IPS-18a (cell line): ENCODE results near the gene CD226.
A peak's percentile ranks its signal among the peaks of the same experiment; 100 is the strongest.
"Not testable (repeated sequence)": the region's sequence is repeated elsewhere in the genome, so short reads cannot be mapped to it uniquely, and the experiment has no call there.

Source experiments
- H3K27ac ChIP-seq: one replicate; pipeline ENCODE4 v1.5.1; 2013; ENCODE audit warnings: low read length
- H3K27me3 ChIP-seq: one replicate; pipeline ENCODE4 v1.6.1; 2013; ENCODE audit warnings: mild to moderate bottlenecking, low read length; ENCODE audit not compliant: control insufficient read depth, insufficient read depth
- H3K36me3 ChIP-seq: one replicate; pipeline ENCODE4 v1.6.1; 2013; ENCODE audit warnings: low read depth, low read length; ENCODE audit not compliant: control insufficient read depth
- H3K4me1 ChIP-seq: one replicate; pipeline ENCODE4 v1.6.1; 2013; ENCODE audit warnings: low read depth, low read length; ENCODE audit not compliant: control insufficient read depth
- H3K4me3 ChIP-seq: one replicate; pipeline ENCODE4 v1.5.1; 2013; ENCODE audit warnings: low read length
- H3K9ac ChIP-seq: one replicate; pipeline ENCODE4 v1.6.1; 2013; ENCODE audit warnings: mild to moderate bottlenecking, low read length, moderate library complexity
- H3K9me3 ChIP-seq: one replicate; pipeline ENCODE4 v1.6.1; 2013; ENCODE audit warnings: low read depth, low read length; ENCODE audit not compliant: control insufficient read depth

Gene CD226

DNA sequence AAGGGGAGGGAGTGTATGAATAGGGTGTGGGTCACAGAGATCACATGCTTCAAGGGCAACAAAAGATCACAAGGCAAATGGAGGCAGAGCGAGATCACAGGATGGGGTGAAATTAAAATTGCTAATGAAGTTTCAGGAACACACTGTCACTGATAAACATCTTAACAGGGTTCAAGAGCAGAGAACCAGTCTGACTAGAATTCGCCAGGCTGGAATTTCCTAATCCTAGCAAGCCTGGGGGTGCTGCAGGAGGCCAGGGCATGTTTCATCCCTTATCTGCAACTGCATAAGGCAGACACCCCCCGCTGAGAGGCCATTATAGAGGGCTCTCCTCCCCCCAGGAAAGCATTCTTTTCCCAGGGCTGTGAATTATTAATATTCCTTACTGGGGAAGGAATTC is 68.6 kb downstream of the CD226 start:
- H3K27ac ChIP-seq, H3K9me3 ChIP-seq, H3K9ac ChIP-seq, H3K27me3 ChIP-seq, H3K4me3 ChIP-seq, H3K36me3 ChIP-seq: not testable (repeated sequence)
- peaks cover 15% of the 10 kb centered on the region for H3K4me1 ChIP-seq

DNA sequence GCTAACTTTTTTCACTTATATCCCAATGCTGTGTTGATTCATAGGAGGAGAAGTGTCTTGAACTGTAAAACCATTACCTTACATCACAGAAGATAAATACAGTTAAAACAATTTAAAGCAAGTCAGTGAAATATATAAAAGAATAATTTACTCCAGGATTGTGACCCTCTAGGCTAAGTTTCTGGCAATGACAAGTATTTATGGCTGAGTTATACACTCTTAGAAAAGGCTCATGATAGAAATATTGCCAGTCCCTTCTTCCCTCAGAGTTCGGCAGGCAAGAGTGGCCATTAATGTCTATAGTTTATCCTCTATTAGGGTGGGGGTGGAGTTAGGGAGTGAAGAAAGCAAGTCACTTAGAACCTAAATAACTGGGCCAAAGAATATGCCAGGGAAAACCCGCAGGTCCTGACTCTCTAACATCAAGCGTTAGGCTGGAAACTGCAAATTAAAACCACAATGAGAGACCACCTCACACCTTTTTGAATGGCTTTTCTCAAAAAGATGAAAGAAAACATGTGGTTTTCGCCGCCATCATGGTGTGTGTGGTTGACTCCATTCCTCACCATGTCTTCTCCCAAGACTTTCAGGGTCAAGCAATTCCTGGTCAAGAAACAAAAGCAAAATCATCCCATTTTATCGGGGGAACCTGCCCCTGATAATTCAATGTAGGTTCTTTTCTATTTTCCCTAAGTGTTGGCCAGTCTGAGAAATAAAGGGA is 69.3 kb downstream of the CD226 start:
- H3K27me3 ChIP-seq = no peaks in the 10 kb centered on the region
- H3K9me3 ChIP-seq = no peaks in the 10 kb centered on the region
- peak overlapping the region; percentile 9 for H3K27ac ChIP-seq
- H3K4me1 ChIP-seq = peaks cover 15% of the 10 kb centered on the region
- H3K36me3 ChIP-seq = no peaks in the 10 kb centered on the region
- H3K9ac ChIP-seq = no peak overlapping the region
- H3K4me3 ChIP-seq = no peak overlapping the region

- Histone ChIP-seq H3K9ac (no peak overlapping the region), H3K27ac (no peak overlapping the region)
Observed at GRCh38 chr18:69876490-69876889, 71.2 kb downstream of the CD226 start.

GRCh38 chr18:69874058-69874457 is 73.6 kb downstream of the CD226 start:
- Histone ChIP-seq H3K36me3 (no peaks in the 10 kb centered on the region), H3K9ac (no peak overlapping the region), H3K27ac (no peak overlapping the region)

More at GRCh38 chr18:69876490-69876889, 71.2 kb downstream of the CD226 start:
- Histone ChIP-seq H3K9me3 (no peaks in the 10 kb centered on the region), H3K36me3 (no peaks in the 10 kb centered on the region), H3K27me3 (no peaks in the 10 kb centered on the region), H3K4me1 (peaks cover 15% of the 10 kb centered on the region), H3K4me3 (no peak overlapping the region)

DNA sequence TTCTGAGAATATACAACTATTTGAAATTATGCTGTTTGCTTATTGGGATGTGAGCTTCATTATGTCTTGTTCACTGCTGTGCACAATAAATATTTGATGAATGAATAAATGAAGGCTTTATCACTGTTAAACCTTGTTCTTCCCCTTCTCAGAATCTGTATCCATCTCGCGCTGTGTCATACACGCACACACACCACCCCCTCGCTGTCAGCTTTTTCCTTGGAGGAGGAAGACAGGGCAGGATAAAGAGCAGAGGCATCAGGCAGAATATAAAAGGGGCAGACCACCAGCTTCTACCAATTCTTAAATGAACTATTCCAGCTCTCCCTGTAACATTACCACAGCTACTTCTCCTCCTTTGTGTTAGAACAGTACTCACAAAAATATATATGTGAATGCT is 75.0 kb downstream of the CD226 start:
- no peak overlapping the region for H3K9ac ChIP-seq
- H3K27me3 ChIP-seq = no peaks in the 10 kb centered on the region
- no peaks in the 10 kb centered on the region for H3K9me3 ChIP-seq
- H3K4me1 ChIP-seq = no peaks in the 10 kb centered on the region
- no peak overlapping the region for H3K4me3 ChIP-seq
- no peaks in the 10 kb centered on the region for H3K36me3 ChIP-seq
- no peak overlapping the region for H3K27ac ChIP-seq

More at GRCh38 chr18:69874058-69874457, 73.6 kb downstream of the CD226 start:
- Histone ChIP-seq H3K4me3 (no peak overlapping the region), H3K27me3 (no peaks in the 10 kb centered on the region), H3K9me3 (no peaks in the 10 kb centered on the region), H3K4me1 (peaks cover 6% of the 10 kb centered on the region)

DNA sequence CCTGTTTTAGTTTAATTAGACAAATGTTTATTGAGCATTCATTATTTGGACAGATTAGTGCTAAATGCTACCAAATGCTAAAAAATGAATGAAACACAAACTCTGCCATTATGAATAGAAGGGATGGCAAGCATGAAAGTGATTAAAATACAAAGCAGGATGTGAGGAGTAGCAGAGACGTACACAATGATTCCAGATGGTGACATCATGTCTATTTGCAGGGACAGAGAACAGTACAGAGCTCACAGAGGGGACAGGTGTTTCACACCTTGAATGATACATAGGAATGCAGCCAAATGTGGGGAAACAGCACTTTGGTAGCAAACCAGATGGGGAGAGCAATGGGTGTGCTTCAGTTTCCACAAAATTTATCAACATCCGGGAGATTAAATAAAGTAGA is 76.3 kb downstream of the CD226 start:
- H3K36me3 ChIP-seq = no peaks in the 10 kb centered on the region
- H3K4me3 ChIP-seq = no peak overlapping the region
- H3K27ac ChIP-seq = no peak overlapping the region
- H3K9me3 ChIP-seq = no peaks in the 10 kb centered on the region
- H3K4me1 ChIP-seq = no peaks in the 10 kb centered on the region
- no peak overlapping the region for H3K9ac ChIP-seq
- H3K27me3 ChIP-seq = no peaks in the 10 kb centered on the region

DNA sequence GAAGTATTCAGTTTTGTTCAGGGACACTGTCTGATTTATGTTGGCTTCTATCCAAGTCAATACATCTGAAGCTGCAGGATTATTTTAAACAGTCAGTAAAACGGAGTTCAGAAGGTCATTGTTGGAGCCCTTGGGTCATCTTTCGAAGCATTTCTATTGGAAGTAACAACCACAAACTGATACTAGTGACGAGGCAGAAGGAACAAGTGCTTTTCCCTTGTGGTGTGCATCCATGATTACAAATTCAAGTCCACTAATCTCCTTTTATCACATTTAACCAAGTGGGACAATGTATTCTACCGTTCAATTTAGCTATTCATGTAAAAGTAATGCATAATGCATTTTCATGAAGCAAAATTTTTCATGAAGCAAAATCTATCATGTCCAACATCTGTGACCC is 76.9 kb downstream of the CD226 start:
- Histone ChIP-seq H3K9me3 (no peaks in the 10 kb centered on the region), H3K27ac (no peak overlapping the region), H3K9ac (no peak overlapping the region), H3K4me1 (no peaks in the 10 kb centered on the region), H3K36me3 (no peaks in the 10 kb centered on the region), H3K27me3 (no peaks in the 10 kb centered on the region), H3K4me3 (no peak overlapping the region)

DNA sequence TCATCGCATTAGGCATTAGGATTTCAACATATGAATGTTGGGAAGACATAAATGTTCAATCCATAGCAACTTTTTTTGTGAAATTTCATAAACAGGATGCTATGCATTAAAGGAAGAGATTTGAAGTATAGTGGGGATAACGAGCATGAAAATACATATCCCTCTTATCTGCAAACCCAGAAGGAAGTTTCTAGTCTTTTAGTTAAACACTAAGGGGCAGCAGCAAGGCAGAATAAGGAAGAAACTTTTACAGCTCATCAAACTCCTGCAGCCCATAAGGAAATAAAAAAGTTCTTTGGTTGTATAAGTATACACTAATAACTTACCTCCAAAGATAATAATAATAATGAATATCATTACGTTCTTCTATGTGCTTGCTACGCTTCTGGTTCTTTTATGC is 81.5 kb downstream of the CD226 start:
- no peak overlapping the region for H3K9ac ChIP-seq
- no peak overlapping the region for H3K4me3 ChIP-seq
- no peak overlapping the region for H3K27ac ChIP-seq
- no peaks in the 10 kb centered on the region for H3K27me3 ChIP-seq
- no peaks in the 10 kb centered on the region for H3K36me3 ChIP-seq
- no peaks in the 10 kb centered on the region for H3K9me3 ChIP-seq
- H3K4me1 ChIP-seq = no peaks in the 10 kb centered on the region

- Histone ChIP-seq H3K36me3 (no peaks in the 10 kb centered on the region), H3K4me1 (no peaks in the 10 kb centered on the region), H3K9me3 (no peaks in the 10 kb centered on the region), H3K27me3 (no peaks in the 10 kb centered on the region), H3K4me3 (no peak overlapping the region), H3K27ac (no peak overlapping the region), H3K9ac (no peak overlapping the region)
Observed at GRCh38 chr18:69865776-69866175, 81.9 kb downstream of the CD226 start.

DNA sequence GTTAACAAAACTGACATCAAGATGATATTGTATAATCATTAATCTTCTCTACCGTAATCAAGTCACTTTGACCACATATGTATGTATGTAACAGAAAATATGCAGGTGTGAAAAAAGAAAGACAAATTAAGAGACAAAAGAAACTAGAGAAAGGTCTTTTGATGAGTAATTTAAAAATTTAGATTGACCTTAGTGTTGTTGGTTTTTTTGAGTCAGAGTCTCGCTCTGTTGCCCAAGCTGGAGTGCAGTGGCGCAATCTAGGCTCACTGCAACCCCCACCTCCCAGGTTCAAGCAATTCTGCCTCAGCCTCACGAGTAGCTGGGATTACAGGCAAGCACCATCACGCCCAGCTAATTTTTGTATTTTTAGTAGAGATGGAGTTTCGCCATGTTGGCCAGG is 82.9 kb downstream of the CD226 start:
- not testable (repeated sequence) for H3K4me3 ChIP-seq, H3K9me3 ChIP-seq, H3K27me3 ChIP-seq, H3K4me1 ChIP-seq, H3K36me3 ChIP-seq, H3K27ac ChIP-seq, H3K9ac ChIP-seq

DNA sequence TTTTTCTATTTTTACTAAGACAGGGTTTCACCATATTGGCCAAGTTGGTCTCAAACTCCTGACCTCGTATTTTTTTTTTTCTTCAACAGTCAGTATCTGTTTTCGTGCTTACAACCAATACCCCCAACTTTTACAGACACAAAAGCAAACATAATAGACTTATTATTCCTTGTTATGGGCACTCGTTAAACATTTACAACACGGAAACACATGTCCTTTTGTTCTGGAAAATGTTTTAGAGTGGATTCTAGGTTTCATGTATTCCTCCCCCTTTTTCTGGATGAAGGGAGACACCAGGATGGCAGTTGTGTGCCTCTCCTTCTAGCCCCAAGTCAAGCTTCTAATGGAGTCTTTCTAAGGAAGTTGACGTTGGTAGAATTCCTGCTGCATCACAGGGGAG is 88.8 kb downstream of the CD226 start:
- no peak overlapping the region for H3K4me3 ChIP-seq
- no peaks in the 10 kb centered on the region for H3K4me1 ChIP-seq
- H3K36me3 ChIP-seq = no peaks in the 10 kb centered on the region
- H3K27ac ChIP-seq = no peak overlapping the region
- H3K27me3 ChIP-seq = no peaks in the 10 kb centered on the region
- no peaks in the 10 kb centered on the region for H3K9me3 ChIP-seq
- no peak overlapping the region for H3K9ac ChIP-seq

GRCh38 chr18:69854455-69854854 is 93.2 kb downstream of the CD226 start:
- no peaks in the 10 kb centered on the region for H3K4me1 ChIP-seq
- H3K9ac ChIP-seq = no peak overlapping the region
- no peaks in the 10 kb centered on the region for H3K27me3 ChIP-seq
- H3K36me3 ChIP-seq = no peaks in the 10 kb centered on the region
- H3K9me3 ChIP-seq = no peaks in the 10 kb centered on the region
- H3K27ac ChIP-seq = no peak overlapping the region
- no peak overlapping the region for H3K4me3 ChIP-seq
